MM.1S (cell line): ENCODE results near the gene TFEB.

Source experiments
- DNase-seq: peaks from one replicate; pipeline ENCODE4 v3.0.0-alpha.2; 2015
- H2AFZ ChIP-seq: fragments of 300-600 bp; sonication (generic); 2 replicates; pipeline ENCODE4 v1.6.0; 2016; ENCODE audit warnings: antibody characterized with exemption, low read length
- H3F3A ChIP-seq: fragments of 300-600 bp; sonication (generic); 2 replicates; pipeline ENCODE4 v1.6.1; 2016; ENCODE audit warnings: mild to moderate bottlenecking, antibody characterized with exemption, low read length, moderate library complexity, mixed read lengths; ENCODE audit not compliant: insufficient read depth
- H3K27ac ChIP-seq: fragments of 300-600 bp; sonication (generic); 2 replicates; pipeline ENCODE4 v1.5.1; 2016; ENCODE audit warnings: mild to moderate bottlenecking, low read length
- H3K27me3 ChIP-seq: fragments of 300-600 bp; sonication (generic); replicated peaks from 2 replicates; pipeline ENCODE4 v1.6.0; 2016; ENCODE audit warnings: low read length; ENCODE audit not compliant: insufficient read depth
- H3K36me3 ChIP-seq: fragments of 300-600 bp; sonication (generic); replicated peaks from 2 replicates; pipeline ENCODE4 v1.6.1; 2016; ENCODE audit warnings: mild to moderate bottlenecking, low read length, mixed read lengths; ENCODE audit not compliant: insufficient read depth
- H3K4me1 ChIP-seq: fragments of 300-600 bp; sonication (generic); 2 replicates; pipeline ENCODE4 v1.6.1; 2016; ENCODE audit warnings: low read length, mixed read lengths
- H3K4me2 ChIP-seq: fragments of 300-600 bp; sonication (generic); 2 replicates; pipeline ENCODE4 v1.6.0; 2016; ENCODE audit warnings: low read depth, low read length
- H3K4me3 ChIP-seq: fragments of 300-600 bp; sonication (generic); 2 replicates; pipeline ENCODE4 v1.5.1; 2016; ENCODE audit warnings: low read length, mixed read lengths
- H3K79me2 ChIP-seq: fragments of 300-600 bp; sonication (generic); 2 replicates; pipeline ENCODE4 v1.6.1; 2016; ENCODE audit warnings: mixed run types, low read length, mixed read lengths
- H3K9ac ChIP-seq: fragments of 300-600 bp; sonication (generic); 2 replicates; pipeline ENCODE4 v1.6.1; 2016; ENCODE audit warnings: low read length, mixed read lengths
- H3K9me2 ChIP-seq: fragments of 300-600 bp; sonication (generic); replicated peaks from 2 replicates; pipeline ENCODE4 v1.6.1; 2016; ENCODE audit warnings: mild to moderate bottlenecking, low read length, mixed read lengths; ENCODE audit not compliant: insufficient read depth
- H3K9me3 ChIP-seq: fragments of 300-600 bp; sonication (generic); replicated peaks from 2 replicates; pipeline ENCODE4 v1.6.1; 2016; ENCODE audit warnings: mild to moderate bottlenecking, low read length, mixed read lengths; ENCODE audit not compliant: insufficient read depth
- H4K20me1 ChIP-seq: fragments of 300-600 bp; sonication (generic); 2 replicates; pipeline ENCODE4 v1.6.1; 2016; ENCODE audit warnings: mild to moderate bottlenecking, low read length, moderate library complexity, mixed read lengths; ENCODE audit not compliant: insufficient read depth
- EZH2 ChIP-seq: fragments of 300-600 bp; sonication (generic); optimal IDR thresholded peaks from 2 replicates; pipeline ENCODE3; 2017; ENCODE audit warnings: low read depth, mild to moderate bottlenecking, antibody characterized with exemption, low read length, mixed read lengths
- EZH2phosphoT487 ChIP-seq: fragments of 300-600 bp; sonication (generic); IDR thresholded peaks from 2 replicates; pipeline ENCODE4 v1.6.1; 2018; ENCODE audit warnings: antibody characterized with exemption, low read length
- TF ChIP-seq, protein P1 (sequence below): fragments of 300-600 bp; sonication (generic); IDR thresholded peaks from 2 replicates; pipeline ENCODE4 v1.5.1; 2016; ENCODE audit warnings: antibody characterized with exemption, low read length, mixed read lengths

The TFEB gene

DNA sequence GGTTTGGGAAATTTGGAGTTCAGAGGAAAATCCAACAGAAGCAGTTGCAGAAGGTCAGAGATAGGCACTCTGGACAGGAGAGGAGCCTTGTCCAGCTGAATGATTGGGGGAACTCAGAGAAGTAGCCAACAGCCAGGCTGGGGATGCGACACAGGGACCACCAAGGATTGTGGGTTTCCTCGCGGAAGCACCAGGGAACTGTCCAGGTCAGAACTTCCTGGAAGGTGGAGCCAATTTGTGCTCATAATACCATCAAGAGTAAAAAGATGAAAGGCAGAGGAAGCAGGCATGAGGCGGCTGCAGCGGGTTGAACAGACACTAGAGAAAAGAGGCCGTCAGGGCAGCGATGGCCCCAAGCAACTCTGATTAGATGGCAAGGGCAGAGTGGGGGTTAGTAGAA lies 63.4 kb downstream of the TFEB start:
- no peak for DNase-seq
- H3K79me2 ChIP-seq = no peaks in the 10 kb centered on the region
- no peaks in the 10 kb centered on the region for H3K36me3 ChIP-seq
- H3K9ac ChIP-seq = no peak overlapping the region
- no peak overlapping the region for H3K4me2 ChIP-seq
- no peak overlapping the region for H2AFZ ChIP-seq
- H3K27me3 ChIP-seq = peaks cover 54% of the 10 kb centered on the region
- H3K9me3 ChIP-seq = no peaks in the 10 kb centered on the region
- no peak overlapping the region for H3K27ac ChIP-seq
- H3K9me2 ChIP-seq = no peaks in the 10 kb centered on the region
- no peaks in the 10 kb centered on the region for H4K20me1 ChIP-seq
- no peak for TF ChIP-seq EZH2
- TF ChIP-seq, protein P1, sequence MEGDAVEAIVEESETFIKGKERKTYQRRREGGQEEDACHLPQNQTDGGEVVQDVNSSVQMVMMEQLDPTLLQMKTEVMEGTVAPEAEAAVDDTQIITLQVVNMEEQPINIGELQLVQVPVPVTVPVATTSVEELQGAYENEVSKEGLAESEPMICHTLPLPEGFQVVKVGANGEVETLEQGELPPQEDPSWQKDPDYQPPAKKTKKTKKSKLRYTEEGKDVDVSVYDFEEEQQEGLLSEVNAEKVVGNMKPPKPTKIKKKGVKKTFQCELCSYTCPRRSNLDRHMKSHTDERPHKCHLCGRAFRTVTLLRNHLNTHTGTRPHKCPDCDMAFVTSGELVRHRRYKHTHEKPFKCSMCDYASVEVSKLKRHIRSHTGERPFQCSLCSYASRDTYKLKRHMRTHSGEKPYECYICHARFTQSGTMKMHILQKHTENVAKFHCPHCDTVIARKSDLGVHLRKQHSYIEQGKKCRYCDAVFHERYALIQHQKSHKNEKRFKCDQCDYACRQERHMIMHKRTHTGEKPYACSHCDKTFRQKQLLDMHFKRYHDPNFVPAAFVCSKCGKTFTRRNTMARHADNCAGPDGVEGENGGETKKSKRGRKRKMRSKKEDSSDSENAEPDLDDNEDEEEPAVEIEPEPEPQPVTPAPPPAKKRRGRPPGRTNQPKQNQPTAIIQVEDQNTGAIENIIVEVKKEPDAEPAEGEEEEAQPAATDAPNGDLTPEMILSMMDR = no peak
- no peak for TF ChIP-seq EZH2phosphoT487
- H3K4me1 ChIP-seq = no peaks in the 10 kb centered on the region
- H3F3A ChIP-seq = no peaks in the 10 kb centered on the region
- H3K4me3 ChIP-seq = no peak overlapping the region

DNA sequence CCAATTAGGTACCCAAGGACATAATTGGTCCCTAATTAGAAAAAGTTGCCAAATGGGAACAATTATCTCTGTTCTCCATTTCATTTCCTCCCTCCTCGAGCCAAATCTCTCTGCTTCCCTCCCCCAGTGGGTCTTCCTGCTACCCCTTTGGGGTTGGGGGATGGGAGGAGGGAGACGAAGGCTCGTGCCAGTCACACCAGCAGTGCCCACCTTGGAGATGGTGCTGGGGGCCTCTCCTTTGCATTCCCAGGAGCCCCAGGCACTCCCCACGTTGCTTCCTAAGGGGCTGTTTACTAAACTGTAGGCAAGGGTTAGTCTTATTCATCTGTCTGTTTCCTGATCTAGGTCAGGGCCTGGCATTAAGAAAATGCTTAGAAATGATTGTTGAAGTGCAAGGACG lies 64.0 kb downstream of the TFEB start:
- Histone ChIP-seq H3K36me3 (no peaks in the 10 kb centered on the region), H3K4me2 (no peak overlapping the region), H3F3A (no peaks in the 10 kb centered on the region), H3K4me3 (no peak overlapping the region), H4K20me1 (no peaks in the 10 kb centered on the region), H3K9me2 (no peaks in the 10 kb centered on the region), H2AFZ (no peak overlapping the region), H3K27me3 (peaks cover 60% of the 10 kb centered on the region), H3K9me3 (no peaks in the 10 kb centered on the region), H3K27ac (no peak overlapping the region), H3K9ac (no peak overlapping the region), H3K79me2 (no peaks in the 10 kb centered on the region), H3K4me1 (no peaks in the 10 kb centered on the region)
- TF ChIP-seq, protein P1 = no peak
- TF ChIP-seq EZH2 = no peak
- TF ChIP-seq EZH2phosphoT487 = no peak
- DNase-seq = no peak

DNA sequence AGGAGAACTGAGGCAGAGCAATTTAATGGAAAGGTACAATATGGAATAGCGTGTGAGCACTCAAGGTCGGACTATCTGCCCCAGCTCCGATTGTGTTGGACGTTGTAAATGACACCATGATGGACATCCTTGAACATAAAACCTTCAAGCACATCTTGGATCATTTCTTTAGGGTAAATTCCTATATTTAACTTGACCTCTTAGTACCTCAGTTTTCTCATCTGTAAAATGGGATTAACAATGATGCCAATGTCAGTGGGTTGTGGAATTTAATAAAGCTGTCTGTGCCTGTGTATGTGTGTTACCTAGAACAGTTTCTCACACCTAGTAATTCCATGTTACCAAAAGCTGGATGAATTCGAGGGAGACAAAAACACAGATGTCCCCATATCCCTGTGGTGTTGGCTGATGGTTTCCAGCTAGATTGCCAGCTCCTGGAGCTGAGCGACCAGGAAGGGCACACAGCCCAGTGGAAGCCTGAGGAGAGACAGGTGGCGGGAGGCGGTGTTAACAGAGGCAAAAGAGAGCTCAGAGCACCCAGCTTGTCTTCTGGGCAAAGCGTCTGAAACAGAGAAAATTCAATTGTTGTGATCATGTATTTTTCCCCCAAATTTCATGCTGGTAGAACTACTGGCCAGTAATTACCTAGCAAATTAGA lies 64.6 kb downstream of the TFEB start:
- Histone ChIP-seq H3K9me3 (no peaks in the 10 kb centered on the region), H3F3A (no peaks in the 10 kb centered on the region), H3K4me1 (no peaks in the 10 kb centered on the region), H3K27me3 (peaks cover 61% of the 10 kb centered on the region), H3K9me2 (no peaks in the 10 kb centered on the region), H3K79me2 (no peaks in the 10 kb centered on the region), H2AFZ (no peak overlapping the region), H3K27ac (no peak overlapping the region), H4K20me1 (no peaks in the 10 kb centered on the region), H3K4me3 (no peak overlapping the region), H3K4me2 (no peak overlapping the region), H3K36me3 (no peaks in the 10 kb centered on the region), H3K9ac (no peak overlapping the region)
- TF ChIP-seq, protein P1 = no peak
- no peak for TF ChIP-seq EZH2
- no peak for TF ChIP-seq EZH2phosphoT487
- no peak for DNase-seq
